Muscle of back (tissue), 13 donors: ENCODE data around the gene PDLIM7. TPM values are rescaled to one million over a fixed set of nuclear protein-coding genes. Genes with fewer than 3 reads are reported as not detected.
"Not testable (repeated sequence)": the region's sequence is repeated elsewhere in the genome, so short reads cannot be mapped to it uniquely, and the experiment has no call there.

Experiments
- DNase-seq, 3 donors: peaks; one replicate each; pipeline versions ENCODE4 v3.0.0 to v3.0.0-alpha.2; 2013
- long read RNA-seq, 9 donors: transcript quantifications; one replicate each; lab custom pipeline, GENCODE V29; 2026
- polyA plus RNA-seq, 10 donors: library from polyadenylated mRNA; unstranded; fragments of 120-200 nt; gene quantifications; one replicate each; pipeline ENCODE4 v1.2.1, GENCODE V29; 2013; ENCODE audit not compliant: insufficient read length in 10 of 10

Gene PDLIM7, protein sequence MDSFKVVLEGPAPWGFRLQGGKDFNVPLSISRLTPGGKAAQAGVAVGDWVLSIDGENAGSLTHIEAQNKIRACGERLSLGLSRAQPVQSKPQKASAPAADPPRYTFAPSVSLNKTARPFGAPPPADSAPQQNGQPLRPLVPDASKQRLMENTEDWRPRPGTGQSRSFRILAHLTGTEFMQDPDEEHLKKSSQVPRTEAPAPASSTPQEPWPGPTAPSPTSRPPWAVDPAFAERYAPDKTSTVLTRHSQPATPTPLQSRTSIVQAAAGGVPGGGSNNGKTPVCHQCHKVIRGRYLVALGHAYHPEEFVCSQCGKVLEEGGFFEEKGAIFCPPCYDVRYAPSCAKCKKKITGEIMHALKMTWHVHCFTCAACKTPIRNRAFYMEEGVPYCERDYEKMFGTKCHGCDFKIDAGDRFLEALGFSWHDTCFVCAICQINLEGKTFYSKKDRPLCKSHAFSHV
- polyA plus RNA-seq, result 100 to 1,000 TPM; 167 to 339 (median 246) TPM
- long read RNA-seq, donor 1, transcript PDLIM7-201 (8 exons, 977 nt), result major isoform, 17 of 66 reads
- long read RNA-seq, donor 1, transcript PDLIM7-202 (13 exons, 1,689 nt), result minor isoform, 6 of 66 reads
- long read RNA-seq, donor 1, transcript PDLIM7-206 (4 exons, 1,015 nt), result minor isoform, 8 of 66 reads
- long read RNA-seq, donor 1, partial matches to known transcripts, result 12 of 66 reads
- long read RNA-seq, donor 1, other reads (novel, unspliced or antisense), result 18 of 66 reads
- long read RNA-seq, donor 2, transcript PDLIM7-202 (13 exons, 1,689 nt), result minor isoform, 7 of 69 reads
- long read RNA-seq, donor 2, transcript PDLIM7-201 (8 exons, 977 nt), result major isoform, 11 of 69 reads
- long read RNA-seq, donor 2, partial matches to known transcripts, result 22 of 69 reads
- long read RNA-seq, donor 2, other reads (novel, unspliced or antisense), result 24 of 69 reads
- long read RNA-seq, donor 3, result 0 reads
- long read RNA-seq, donor 4, transcript PDLIM7-202 (13 exons, 1,689 nt), result minor isoform, 7 of 51 reads
- long read RNA-seq, donor 4, transcript PDLIM7-201 (8 exons, 977 nt), result major isoform, 12 of 51 reads
- long read RNA-seq, donor 4, partial matches to known transcripts, result 19 of 51 reads
- long read RNA-seq, donor 4, other reads (novel, unspliced or antisense), result 12 of 51 reads
- long read RNA-seq, donor 5, transcript PDLIM7-202 (13 exons, 1,689 nt), result major isoform, 14 of 90 reads
- long read RNA-seq, donor 5, transcript PDLIM7-201 (8 exons, 977 nt), result major isoform, 14 of 90 reads
- long read RNA-seq, donor 5, transcript PDLIM7-206 (4 exons, 1,015 nt), result minor isoform, 5 of 90 reads
- long read RNA-seq, donor 5, partial matches to known transcripts, result 43 of 90 reads
- long read RNA-seq, donor 5, other reads (novel, unspliced or antisense), result 11 of 90 reads
- long read RNA-seq, donor 6, transcript PDLIM7-201 (8 exons, 977 nt), result major isoform, 15 of 51 reads
- long read RNA-seq, donor 6, transcript PDLIM7-202 (13 exons, 1,689 nt), result minor isoform, 11 of 51 reads
- long read RNA-seq, donor 6, partial matches to known transcripts, result 6 of 51 reads
- long read RNA-seq, donor 6, other reads (novel, unspliced or antisense), result 17 of 51 reads
- long read RNA-seq, donor 7, transcript PDLIM7-206 (4 exons, 1,015 nt), result minor isoform, 12 of 85 reads
- long read RNA-seq, donor 7, transcript PDLIM7-201 (8 exons, 977 nt), result major isoform, 21 of 85 reads
- long read RNA-seq, donor 7, transcript PDLIM7-202 (13 exons, 1,689 nt), result minor isoform, 9 of 85 reads
- long read RNA-seq, donor 7, partial matches to known transcripts, result 35 of 85 reads
- long read RNA-seq, donor 7, other reads (novel, unspliced or antisense), result 0 of 85 reads
- long read RNA-seq, donor 8, transcript PDLIM7-201 (8 exons, 977 nt), result major isoform, 10 of 24 reads
- long read RNA-seq, donor 8, partial matches to known transcripts, result 10 of 24 reads
- long read RNA-seq, donor 8, other reads (novel, unspliced or antisense), result 0 of 24 reads
- long read RNA-seq, donor 9, partial matches to known transcripts, result 0 of 5 reads
- long read RNA-seq, donor 9, other reads (novel, unspliced or antisense), result 0 of 5 reads

DNA sequence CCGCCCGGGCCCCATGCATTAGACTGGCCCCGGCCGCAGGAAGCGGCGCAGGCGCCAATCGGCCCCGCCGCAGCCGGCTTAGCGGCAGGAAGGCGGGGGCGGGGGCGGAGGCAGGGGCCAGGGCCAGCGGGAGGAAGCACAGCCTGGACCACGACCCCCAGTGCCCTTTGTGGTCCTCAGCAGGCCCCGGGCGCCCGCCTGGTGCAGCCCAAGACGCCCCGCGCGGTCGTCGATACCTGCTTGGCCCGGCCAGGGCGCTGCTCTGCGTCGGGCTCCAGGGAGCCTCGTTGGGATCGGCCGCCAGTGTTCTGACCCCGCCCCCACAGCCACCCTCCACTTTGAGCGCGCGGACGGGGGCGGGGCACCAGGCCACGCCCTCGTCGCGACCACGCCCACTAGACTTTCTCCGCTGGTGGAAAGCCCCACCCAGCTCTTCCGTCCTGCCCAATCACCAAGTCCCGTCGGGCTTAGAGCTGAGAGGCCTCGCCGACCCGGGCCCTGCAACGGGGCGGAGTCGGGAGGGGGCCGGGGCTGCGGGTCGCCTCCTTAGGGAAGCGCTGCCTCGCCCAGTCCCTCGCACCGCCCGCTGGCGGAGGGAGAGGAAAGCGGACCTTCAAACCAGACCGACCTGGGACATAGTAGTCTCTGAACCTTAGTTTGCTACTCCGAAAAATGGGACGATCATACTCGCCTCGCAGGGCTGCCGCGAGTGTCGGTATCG lies at the start of gene PDLIM7:
TSS of gene PDLIM7 (minus strand) at position 313 of the 721 bp plus-strand sequence. CDS start 1,092 bp downstream, outside the sequence.
- DNase-seq, result peak; percentile 97 to 99 (median 99)

DNA sequence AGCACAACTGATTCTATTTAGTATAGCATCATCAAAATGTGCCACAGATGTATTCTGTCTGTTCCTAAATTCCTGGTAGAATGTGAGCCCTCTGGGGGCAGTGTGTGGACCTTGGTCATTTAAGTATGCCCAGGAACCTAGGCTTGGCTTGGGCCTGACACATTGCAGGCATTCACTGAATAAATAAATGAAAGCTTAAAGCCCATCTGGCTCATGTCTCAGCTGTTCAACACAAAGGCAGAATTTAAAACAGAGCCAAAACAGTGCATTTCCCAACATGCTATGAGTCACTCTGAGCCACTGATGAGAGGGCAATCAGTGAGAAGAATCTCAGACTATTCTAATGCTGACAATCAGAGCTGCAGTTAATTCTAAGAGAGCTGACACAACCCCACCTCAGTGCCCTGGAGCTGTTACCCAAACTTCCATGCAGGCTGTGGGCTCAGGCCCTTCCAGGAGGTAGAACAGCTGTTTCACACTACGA lies 48.9 kb upstream of the PDLIM7 start:
- peak; percentile 36 to 92 (median 59) for DNase-seq

DNA sequence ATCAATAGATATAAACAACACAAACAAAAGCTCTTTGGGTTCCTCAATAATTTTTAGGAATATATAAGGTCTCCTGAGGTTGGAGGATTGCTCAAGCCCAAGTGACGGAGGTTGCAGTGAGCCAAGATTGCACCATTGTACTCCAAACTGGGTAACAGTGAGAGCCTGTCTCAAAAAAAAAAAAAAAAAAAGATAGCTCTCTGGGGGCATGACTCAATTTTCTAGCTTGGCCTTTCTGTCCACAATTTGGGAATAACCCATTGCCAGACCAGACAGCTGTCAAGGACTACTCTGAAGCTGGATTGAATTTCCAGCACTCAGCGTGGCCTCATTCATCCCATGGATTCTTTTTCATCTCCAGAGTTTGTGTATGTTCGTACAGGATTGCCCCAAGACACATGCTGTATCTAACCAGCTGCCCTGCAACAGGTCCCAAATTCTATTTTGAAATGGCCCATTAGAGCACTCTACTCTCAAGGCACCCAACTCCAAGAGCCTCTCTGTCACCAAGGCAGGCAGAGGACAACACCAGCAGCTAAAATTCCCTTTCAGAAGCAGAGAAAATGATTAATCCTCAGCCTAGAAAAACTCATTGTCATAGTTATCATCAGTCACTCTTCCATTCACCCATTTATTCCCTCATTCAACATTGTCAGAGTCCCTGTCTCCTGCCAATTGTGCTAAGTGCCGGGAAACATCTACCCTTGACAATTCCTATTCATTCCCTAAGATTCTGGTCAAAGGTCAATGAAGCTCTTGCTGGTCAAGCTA lies 48.3 kb upstream of the PDLIM7 start:
- DNase-seq, result peak; percentile 59 to 78 (median 78)

- no peak for DNase-seq
These were observed 45.5 kb upstream of the PDLIM7 start for GRCh38 chr5:177542816-177543465.

- no peak for DNase-seq
These were observed 43.0 kb upstream of the PDLIM7 start for GRCh38 chr5:177540438-177540837.

- peak in 1 of 3 donors; percentile 23 for DNase-seq
These were observed 42.0 kb upstream of the PDLIM7 start for GRCh38 chr5:177539411-177539810.

DNA sequence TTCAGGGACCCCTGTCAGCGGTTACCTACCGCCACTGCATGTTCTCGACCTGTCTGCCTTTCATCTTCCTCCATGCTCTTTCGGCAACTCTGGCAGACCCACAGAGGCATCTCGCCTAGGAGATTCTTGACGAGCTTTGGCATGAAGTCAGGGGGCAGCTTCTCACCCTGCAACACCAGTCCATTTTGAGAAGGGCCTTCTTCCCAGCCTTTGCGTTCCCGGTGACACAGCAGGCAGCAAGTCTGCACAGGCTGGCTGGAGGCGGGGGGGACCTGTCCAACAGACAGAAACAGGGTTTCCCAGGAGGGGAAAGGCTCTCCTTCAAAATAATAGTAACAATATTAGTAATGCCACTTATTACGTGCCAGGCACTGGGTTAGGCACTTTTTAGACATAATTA lies 41.5 kb upstream of the PDLIM7 start:
- DNase-seq, result no peak

DNA sequence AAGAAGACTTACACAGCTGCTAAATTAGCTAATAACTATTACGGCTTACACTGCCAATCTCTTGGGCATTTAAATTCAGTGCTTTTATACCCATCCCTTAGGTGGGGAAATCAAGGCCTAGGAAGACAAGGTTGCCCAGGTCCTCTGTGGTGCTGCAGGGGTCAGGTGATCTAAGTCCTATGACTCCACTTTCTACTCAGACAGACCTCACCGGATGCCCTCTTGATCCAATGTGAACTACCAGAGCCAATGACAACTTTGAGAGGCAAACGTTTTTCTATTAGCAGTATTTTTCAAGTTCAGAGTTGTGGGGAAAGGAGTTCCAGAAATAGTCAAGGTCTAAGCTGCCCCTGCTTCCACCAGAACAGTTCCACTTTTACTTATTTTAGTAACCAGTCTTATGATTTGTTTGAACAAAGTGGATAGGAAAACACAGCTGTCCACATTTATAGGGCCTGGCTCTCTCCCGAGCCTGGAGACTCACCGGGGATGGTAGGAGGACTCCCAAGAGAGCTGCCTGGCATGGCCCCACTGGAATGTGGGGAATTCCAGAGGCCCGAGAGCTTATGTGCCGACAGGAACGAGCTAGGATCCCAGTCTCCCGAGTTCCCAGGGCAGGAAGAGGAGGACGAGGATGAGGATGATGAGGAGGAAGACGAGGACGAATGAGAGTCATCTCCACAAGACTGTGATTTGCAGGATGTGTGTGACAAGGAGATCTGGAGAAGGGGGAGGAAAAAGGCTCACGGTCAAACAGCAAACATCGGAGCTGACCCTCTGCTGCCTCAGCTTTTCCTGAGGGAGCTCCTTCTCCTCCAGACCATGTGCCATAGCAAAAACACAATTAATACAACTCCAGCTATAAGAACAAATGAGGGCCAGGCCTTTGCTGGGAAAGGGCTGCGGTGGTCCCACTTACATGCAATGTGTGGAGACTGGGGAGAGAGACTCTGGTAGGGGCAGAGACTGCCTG lies 40.3 kb upstream of the PDLIM7 start:
- peak in 1 of 3 donors; percentile 38 for DNase-seq

DNA sequence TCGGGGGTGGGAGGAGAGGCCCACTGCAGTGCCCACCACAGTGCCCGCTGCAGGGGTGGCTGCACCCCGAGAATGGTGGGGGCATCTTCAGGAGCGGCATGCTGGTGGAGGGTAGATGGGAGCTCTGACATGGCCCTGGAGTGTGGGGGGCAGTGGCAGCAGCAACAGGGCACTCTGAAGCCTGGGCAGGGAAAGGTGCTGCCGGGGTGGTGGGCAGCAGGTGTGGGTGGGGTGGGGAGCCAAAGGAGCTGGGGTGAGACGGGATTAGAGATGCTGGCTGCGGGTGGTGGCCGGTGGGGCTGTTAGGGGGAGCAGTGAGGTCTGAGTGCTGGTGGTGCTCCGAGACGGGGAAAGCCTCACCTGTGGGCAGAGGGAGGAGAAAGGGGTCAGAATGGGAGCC lies 39.0 kb upstream of the PDLIM7 start:
- no peak for DNase-seq

- DNase-seq, result no peak
These were observed 37.7 kb upstream of the PDLIM7 start for GRCh38 chr5:177535125-177535524.

GRCh38 chr5:177534433-177534832 lies 37.0 kb upstream of the PDLIM7 start:
- DNase-seq, result not testable (repeated sequence)

DNA sequence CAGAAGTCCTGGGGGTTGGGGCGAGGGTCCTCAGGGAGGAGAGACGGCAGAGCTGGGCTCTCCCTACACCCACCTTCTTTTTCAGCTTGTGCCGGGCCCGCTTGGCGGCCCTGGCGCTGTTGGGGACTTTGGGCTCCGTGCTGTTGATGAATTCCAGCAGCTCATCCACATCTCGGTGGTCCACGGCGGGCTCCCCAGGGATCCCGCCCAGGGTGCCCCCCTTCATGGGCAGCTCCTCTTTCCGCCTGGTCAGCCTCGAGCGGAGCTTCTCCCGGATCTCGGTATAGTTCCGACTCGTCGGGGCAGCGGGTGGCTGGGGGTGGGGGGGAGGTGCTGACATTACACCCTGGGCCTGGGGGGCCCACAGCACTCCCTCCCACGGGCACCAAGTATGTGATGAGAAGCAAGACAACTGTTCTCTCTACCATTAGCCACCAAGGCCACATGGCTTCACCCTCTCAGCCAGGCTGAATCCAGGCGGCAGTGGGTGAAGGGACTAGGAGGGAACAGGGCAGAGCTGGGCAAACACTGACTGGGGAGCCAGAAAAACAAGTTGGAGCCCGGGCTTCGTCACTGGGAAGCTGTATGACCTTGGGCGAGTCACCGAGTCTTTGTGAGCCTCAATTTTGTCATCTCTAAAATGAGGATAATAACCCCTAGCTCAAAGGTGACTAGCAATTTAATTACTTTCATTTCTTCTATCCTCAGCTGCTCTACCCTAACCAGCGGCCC lies 34.0 kb upstream of the PDLIM7 start:
- no peak for DNase-seq

GRCh38 chr5:177530638-177531037 lies 33.2 kb upstream of the PDLIM7 start:
- peak in 1 of 3 donors; percentile 51 for DNase-seq

- no peak for DNase-seq
These were observed 32.1 kb upstream of the PDLIM7 start for GRCh38 chr5:177529247-177530203.

- no peak for DNase-seq
These were observed 31.2 kb upstream of the PDLIM7 start for GRCh38 chr5:177528631-177529030.
